HCT116 (cell line): ENCODE measurements around the gene CTCF. TPM values are rescaled to one million over a fixed set of nuclear protein-coding genes. Genes with fewer than 3 reads are reported as not detected.

ENCODE experiments used
- ATAC-seq: fragments of 200-7000 bp; cut with Tn5 transposase; 2 replicates; pipeline ENCODE4 v1.9.1; 2020; ENCODE audit warnings: mild to moderate bottlenecking, moderate library complexity
- Bru-seq: library from RNA; stranded (reverse); fragments of 400-500 nt; gene quantifications from one replicate; lab custom pipeline; 2021; lab: Mats Ljungman, UMichigan
- BruChase-seq, 2 experiments: library from RNA; stranded (reverse); fragments of 400-500 nt; gene quantifications; one replicate each; lab custom pipeline; 2021; lab: Mats Ljungman, UMichigan
- BruUV-seq: library from RNA; stranded (reverse); fragments of 400-500 nt; replicated peaks from 2 replicates; lab custom pipeline; 2021; lab: Mats Ljungman, UMichigan
- CTCF ChIA-PET: fragments of 300-600 bp; sonication (Branson Sonifier 250); formaldehyde crosslinking; loops from one replicate; lab custom pipeline; 2021; ENCODE audit warnings: antibody characterized with exemption; lab: Charles Lee
- POLR2A ChIA-PET: fragments of 300-600, 350-600 bp; sonication (Branson Sonifier 250); formaldehyde crosslinking; loops from one replicate; lab custom pipeline; 2021; ENCODE audit warnings: antibody characterized with exemption; lab: Charles Lee
- RAD21 ChIA-PET, 2 experiments: fragments of 300-600 bp; sonication (Branson Sonifier 250); formaldehyde crosslinking; loops; one replicate each; lab custom pipeline; 2023; ENCODE audit warnings: low total read pairs in 2 of 2; ENCODE audit not compliant: uncharacterized antibody in 2 of 2, unreplicated experiment in 2 of 2, low non-redundant PET in 1 of 2; lab: Charles Lee
- DNase-seq: peaks from one replicate; pipeline ENCODE4 v3.0.0-alpha.2; 2010; ENCODE audit warnings: low read depth, low spot score
- H2AFZ ChIP-seq: fragments of 200-600 bp; shearing (Covaris generic), sonication (generic); 2 replicates; pipeline ENCODE4 v1.6.1; 2017; ENCODE audit warnings: low read depth, mixed run types, mixed read lengths, antibody characterized with exemption, low read length; ENCODE audit not compliant: poor library complexity, severe bottlenecking
- H3K27ac ChIP-seq: 2 replicates; pipeline ENCODE4 v1.5.1; 2012; ENCODE audit warnings: low read depth, low read length
- H3K27me3 ChIP-seq: fragments of 200-600 bp; sonication (generic); 2 replicates; pipeline ENCODE4 v1.6.1; 2016; ENCODE audit warnings: mixed run types, low read length, mixed read lengths; ENCODE audit not compliant: insufficient read depth
- H3K36me3 ChIP-seq, 2 experiments: fragments of 200-500 bp in 1 of 2; fragments of 200-600 bp in 1 of 2; sonication (Bioruptor generic) in 1 of 2; sonication (generic) in 1 of 2; 2 replicates each; pipeline versions ENCODE4 v1.5.1 to v1.6.1; 2014 to 2016; ENCODE audit warnings: low read length in 2 of 2, inconsistent platforms in 1 of 2, mixed read lengths in 1 of 2, mixed run types in 1 of 2; ENCODE audit not compliant: insufficient read depth in 2 of 2, control insufficient read depth in 1 of 2
- H3K4me1 ChIP-seq, 2 experiments: fragments of 200-600 bp in 1 of 2; sonication (generic) in 1 of 2; 2 replicates each; pipeline versions ENCODE4 v1.5.1 to v1.6.1; 2012 to 2017; ENCODE audit warnings: low read length in 2 of 2, inconsistent platforms in 1 of 2, mild to moderate bottlenecking in 1 of 2, mixed read lengths in 1 of 2, mixed run types in 1 of 2, moderate library complexity in 1 of 2; ENCODE audit not compliant: insufficient read depth in 2 of 2, control insufficient read depth in 1 of 2
- H3K4me2 ChIP-seq: fragments of 200-600 bp; sonication (generic); 2 replicates; pipeline ENCODE4 v1.6.1; 2017; ENCODE audit warnings: mixed run types, low read length, mixed read lengths
- H3K4me3 ChIP-seq, 2 experiments: fragments of 200-600 bp in 1 of 2; sonication (generic) in 1 of 2; replicated peaks in 1 of 2; 2 replicates each; pipeline ENCODE4 v1.5.1; 2011 to 2016; ENCODE audit warnings: low read length in 2 of 2, control low read depth in 1 of 2, low read depth in 1 of 2, mild to moderate bottlenecking in 1 of 2, mixed read lengths in 1 of 2, mixed run types in 1 of 2
- H3K79me2 ChIP-seq: fragments of 200-600 bp; sonication (generic); 2 replicates; pipeline ENCODE4 v1.6.1; 2017; ENCODE audit warnings: mild to moderate bottlenecking, mixed run types, low read length, moderate library complexity, mixed read lengths; ENCODE audit not compliant: insufficient read depth
- H3K9ac ChIP-seq: fragments of 200-600 bp; sonication (generic); 2 replicates; pipeline ENCODE4 v1.6.1; 2016; ENCODE audit warnings: low read length, mixed read lengths
- H3K9me2 ChIP-seq: fragments of 200-600 bp; sonication (generic), shearing (Covaris generic); 2 replicates; pipeline ENCODE4 v1.6.1; 2017; ENCODE audit warnings: mixed run types, mild to moderate bottlenecking, moderate library complexity; ENCODE audit not compliant: insufficient read depth
- H3K9me3 ChIP-seq, 2 experiments: fragments of 200-500 bp in 1 of 2; fragments of 200-600 bp in 1 of 2; sonication (Bioruptor generic) in 1 of 2; sonication (generic) in 1 of 2; 2 replicates each; pipeline ENCODE4 v1.6.1; 2014 to 2017; ENCODE audit warnings: low read length in 2 of 2, mixed read lengths in 2 of 2, inconsistent platforms in 1 of 2, low read depth in 1 of 2, mild to moderate bottlenecking in 1 of 2, mixed run types in 1 of 2, moderate library complexity in 1 of 2; ENCODE audit not compliant: control insufficient read depth in 1 of 2, insufficient read depth in 1 of 2
- H4K20me1 ChIP-seq: fragments of 200-600 bp; sonication (generic), shearing (Covaris generic); 2 replicates; pipeline ENCODE4 v1.6.1; 2017; ENCODE audit warnings: mixed run types, mild to moderate bottlenecking, moderate library complexity; ENCODE audit not compliant: insufficient read depth
- ATF3 ChIP-seq: IDR thresholded peaks from 2 replicates; pipeline ENCODE4 v1.6.1; 2012
- CTCF ChIP-seq, 3 experiments: fragments of 200-600 bp in 1 of 3; sonication (generic) in 1 of 3; IDR thresholded peaks in 2 of 3; conservative IDR thresholded peaks in 1 of 3; 2 replicates each; pipeline ENCODE4 v1.5.1; 2012 to 2017; ENCODE audit warnings: low read depth in 2 of 3, low read length in 2 of 3, antibody characterized with exemption in 1 of 3, borderline replicate concordance in 1 of 3, control low read depth in 1 of 3, mild to moderate bottlenecking in 1 of 3, mixed read lengths in 1 of 3, mixed run types in 1 of 3, moderate library complexity in 1 of 3; ENCODE audit not compliant: insufficient read depth in 1 of 3
- ELF1 ChIP-seq: IDR thresholded peaks from 2 replicates; pipeline ENCODE4 v1.6.1; 2012; ENCODE audit warnings: low read depth, borderline replicate concordance
- EZH2phosphoT487 ChIP-seq: fragments of 200-600 bp; IDR thresholded peaks from 2 replicates; pipeline ENCODE4 v1.6.1; 2018; ENCODE audit warnings: antibody characterized with exemption, borderline replicate concordance
- POLR2AphosphoS5 ChIP-seq: IDR thresholded peaks from 2 replicates; pipeline ENCODE4 v1.6.1; 2011; ENCODE audit warnings: mild to moderate bottlenecking, low read depth, low read length, moderate library complexity
- RAD21 ChIP-seq: IDR thresholded peaks from 2 replicates; pipeline ENCODE4 v1.6.1; 2012; ENCODE audit warnings: low read depth, mild to moderate bottlenecking
- REST ChIP-seq: IDR thresholded peaks from 2 replicates; pipeline ENCODE4 v1.6.1; 2012; ENCODE audit warnings: low read depth
- SIN3A ChIP-seq: IDR thresholded peaks from 2 replicates; pipeline ENCODE4 v1.6.1; 2012; ENCODE audit warnings: low read depth
- YY1 ChIP-seq: IDR thresholded peaks from 2 replicates; pipeline ENCODE4 v1.6.1; 2011; ENCODE audit warnings: low read length, low read depth, moderate library complexity, mild to moderate bottlenecking; ENCODE audit not compliant: insufficient replicate concordance; ENCODE audit errors: extremely low read depth
- ZFX ChIP-seq: fragments of 450-650 bp; IDR thresholded peaks from 2 replicates; pipeline ENCODE4 v1.6.1; 2017
- intact Hi-C: fragments of 100-400 bp; cut with micrococcal nuclease; formaldehyde crosslinking; loops from 2 replicates; pipeline ENCODE4 v1.10.0; 2022
- long read RNA-seq: library from polyadenylated mRNA; unstranded; transcript quantifications from one replicate; pipeline ENCODE4 v2.0.0, GENCODE V29; 2021; ENCODE audit not compliant: unreplicated experiment
- polyA plus RNA-seq: library from polyadenylated mRNA; unstranded; fragments of >200 nt; gene quantifications from 2 replicates; pipeline ENCODE4 v1.2.1, GENCODE V29; 2012; ENCODE audit warnings: missing spikeins
- total RNA-seq: library from RNA; stranded (reverse); gene quantifications from one replicate; pipeline ENCODE4 v1.2.1, GENCODE V29; 2021; ENCODE audit not compliant: unreplicated experiment

CTCF gene
- total RNA-seq (48.3 TPM), Bru-seq, nascent RNA (percentile 78 among the genes with signal in this experiment), BruChase-seq, experiment 1, labeled RNA remaining after a 6-hour chase (percentile 74 among the genes with signal in this experiment), BruChase-seq, experiment 2, labeled RNA remaining after a 2-hour chase (percentile 80 among the genes with signal in this experiment)
- 27.6 and 31.8 TPM in 2 replicates for polyA plus RNA-seq
- long read RNA-seq, transcript CTCF-217 (12 exons, 3,706 nt), result minor isoform, 6 of 96 reads
- long read RNA-seq, transcript CTCF-201 (12 exons, 3,941 nt), result major isoform, 46 of 96 reads
- long read RNA-seq, transcript CTCF-214 (10 exons, 3,521 nt), result minor isoform, 6 of 96 reads
- long read RNA-seq, partial matches to known transcripts, result 24 of 96 reads
- long read RNA-seq, other reads (novel, unspliced or antisense), result 6 of 96 reads

- CTCF ChIA-PET, result interaction anchor here (0.7 to 3.2 kb wide), 10 partner anchors 11 to 1152 kb away, joined by 3 to 29 read pairs (median 3); partner anchors contain the start of gene ACD
- H3K9ac ChIP-seq, result peak within 1 kb of the TSS; percentile 98
- H3K36me3 ChIP-seq, result no peaks in the 10 kb centered on the region
- intact Hi-C loops, result loop anchor here (1.0 kb wide), 2 partner anchors 41 to 104 kb away; partner anchors contain the start of genes C16orf86 and ENKD1
- H3K27me3 ChIP-seq, result no peaks in the 10 kb centered on the region
- ATAC-seq, result peak; percentile 68
- no peak within 1 kb of the TSS for H2AFZ ChIP-seq
- RAD21 ChIA-PET, result interaction anchor here (0.7 to 1.6 kb wide), 4 partner anchors 16 to 82 kb away, joined by 3 to 4 read pairs (median 4); no protein-coding TSS in a partner anchor
- H3K4me1 ChIP-seq, result peaks cover 18 to 26% of the 10 kb centered on the region in 2 experiments
- POLR2A ChIA-PET, result interaction anchor here (0.6 to 1.9 kb wide), 4 partner anchors 15 to 1028 kb away, joined by 3 to 5 read pairs (median 4); partner anchors contain the start of gene ACD
- no peaks in the 10 kb centered on the region for H3K9me2 ChIP-seq
- no peaks in the 10 kb centered on the region for H4K20me1 ChIP-seq
- peak within 1 kb of the TSS; percentile 88 to 99 for H3K4me3 ChIP-seq
- no TSS peak for BruUV-seq
- peak within 1 kb of the TSS; percentile 100 for H3K27ac ChIP-seq
- TF ChIP-seq YY1, result peak; percentile 90
- peak; percentile 35; the same call in 1 of the 2 replicates for TF ChIP-seq SIN3A
- TF ChIP-seq POLR2AphosphoS5, result peak; percentile 50; the same call in 1 of the 2 replicates
- no peak for TF ChIP-seq ZFX
- TF ChIP-seq RAD21, result peak; percentile 46
- no peak for TF ChIP-seq EZH2phosphoT487
- no peak for TF ChIP-seq REST
- TF ChIP-seq ELF1, result no peak
- TF ChIP-seq CTCF (IDR thresholded peaks at IDR 0.05 in 2 of 3, conservative IDR thresholded peaks at IDR 0.05 in 1 of 3; ENCODE audit: borderline replicate concordance in 1 of 3, insufficient read depth in 1 of 3, low read depth in 2 of 3, low read length in 2 of 3), result peak in 2 of 3 experiments; percentile 46 to 73; a peak in 5 of 6 replicates
- TF ChIP-seq ATF3, result no peak
- peak within 1 kb of the TSS; percentile 94 for H3K4me2 ChIP-seq
- DNase-seq, result peak; percentile 50
- no peaks in the 10 kb centered on the region for H3K9me3 ChIP-seq
- H3K79me2 ChIP-seq, result peaks cover 46% of the 10 kb centered on the region
These were observed at the start of gene CTCF for GRCh38 chr16:67562526-67562917. Gene CTCF (plus strand): TSS chr16:67562526. CDS start chr16:67610833, 48,307 bp downstream.
